Hepatocyte (in vitro differentiated cells): Measurements from ENCODE around the gene SLC19A2.

Source experiments
- EZH2phosphoT487 ChIP-seq: fragments of 200-600 bp; sonication (generic); IDR thresholded peaks from one replicate; pipeline ENCODE4 v1.6.1; 2018; ENCODE audit warnings: antibody characterized with exemption, mild to moderate bottlenecking, low read depth, moderate library complexity; ENCODE audit not compliant: unreplicated experiment, severe bottlenecking
- TF ChIP-seq, protein P1 (sequence below): fragments of 200-600 bp; sonication (generic); IDR thresholded peaks from 2 replicates; pipeline ENCODE4 v1.5.1; 2016; ENCODE audit warnings: antibody characterized with exemption, mild to moderate bottlenecking; ENCODE audit not compliant: poor library complexity

DNA sequence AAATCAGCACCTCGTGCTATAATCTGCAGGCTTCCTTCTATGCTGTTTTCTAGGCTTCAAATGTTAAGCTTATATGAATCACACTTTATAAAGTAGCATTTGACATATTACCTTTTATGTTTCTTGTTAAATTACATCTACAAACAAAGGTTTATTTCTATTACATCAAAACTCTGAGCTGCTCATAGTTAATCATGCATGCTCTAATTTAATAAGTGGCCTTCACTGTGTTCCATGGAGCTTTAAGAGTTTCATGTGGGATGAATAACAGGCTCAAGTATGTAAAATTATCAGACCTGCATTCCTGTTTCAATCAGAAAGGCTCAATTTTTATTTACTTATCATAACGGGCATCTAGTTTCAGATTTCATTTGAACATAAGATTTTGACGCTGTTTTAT, 13.0 kb downstream of the SLC19A2 start:
- TF ChIP-seq, protein P1, sequence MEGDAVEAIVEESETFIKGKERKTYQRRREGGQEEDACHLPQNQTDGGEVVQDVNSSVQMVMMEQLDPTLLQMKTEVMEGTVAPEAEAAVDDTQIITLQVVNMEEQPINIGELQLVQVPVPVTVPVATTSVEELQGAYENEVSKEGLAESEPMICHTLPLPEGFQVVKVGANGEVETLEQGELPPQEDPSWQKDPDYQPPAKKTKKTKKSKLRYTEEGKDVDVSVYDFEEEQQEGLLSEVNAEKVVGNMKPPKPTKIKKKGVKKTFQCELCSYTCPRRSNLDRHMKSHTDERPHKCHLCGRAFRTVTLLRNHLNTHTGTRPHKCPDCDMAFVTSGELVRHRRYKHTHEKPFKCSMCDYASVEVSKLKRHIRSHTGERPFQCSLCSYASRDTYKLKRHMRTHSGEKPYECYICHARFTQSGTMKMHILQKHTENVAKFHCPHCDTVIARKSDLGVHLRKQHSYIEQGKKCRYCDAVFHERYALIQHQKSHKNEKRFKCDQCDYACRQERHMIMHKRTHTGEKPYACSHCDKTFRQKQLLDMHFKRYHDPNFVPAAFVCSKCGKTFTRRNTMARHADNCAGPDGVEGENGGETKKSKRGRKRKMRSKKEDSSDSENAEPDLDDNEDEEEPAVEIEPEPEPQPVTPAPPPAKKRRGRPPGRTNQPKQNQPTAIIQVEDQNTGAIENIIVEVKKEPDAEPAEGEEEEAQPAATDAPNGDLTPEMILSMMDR, result no peak
- no peak for TF ChIP-seq EZH2phosphoT487
